C4-2B (cell line): Measurements from ENCODE around the gene RPTOR.

Experiments
- ZFX ChIP-seq: fragments of 450-650 bp; IDR thresholded peaks from 2 replicates; pipeline ENCODE4 v1.6.1; 2017
- TF ChIP-seq, protein P1 (sequence below): fragments of 450-650 bp; conservative IDR thresholded peaks from 2 replicates; pipeline ENCODE4 v1.5.1; 2017; ENCODE audit warnings: mild to moderate bottlenecking

DNA sequence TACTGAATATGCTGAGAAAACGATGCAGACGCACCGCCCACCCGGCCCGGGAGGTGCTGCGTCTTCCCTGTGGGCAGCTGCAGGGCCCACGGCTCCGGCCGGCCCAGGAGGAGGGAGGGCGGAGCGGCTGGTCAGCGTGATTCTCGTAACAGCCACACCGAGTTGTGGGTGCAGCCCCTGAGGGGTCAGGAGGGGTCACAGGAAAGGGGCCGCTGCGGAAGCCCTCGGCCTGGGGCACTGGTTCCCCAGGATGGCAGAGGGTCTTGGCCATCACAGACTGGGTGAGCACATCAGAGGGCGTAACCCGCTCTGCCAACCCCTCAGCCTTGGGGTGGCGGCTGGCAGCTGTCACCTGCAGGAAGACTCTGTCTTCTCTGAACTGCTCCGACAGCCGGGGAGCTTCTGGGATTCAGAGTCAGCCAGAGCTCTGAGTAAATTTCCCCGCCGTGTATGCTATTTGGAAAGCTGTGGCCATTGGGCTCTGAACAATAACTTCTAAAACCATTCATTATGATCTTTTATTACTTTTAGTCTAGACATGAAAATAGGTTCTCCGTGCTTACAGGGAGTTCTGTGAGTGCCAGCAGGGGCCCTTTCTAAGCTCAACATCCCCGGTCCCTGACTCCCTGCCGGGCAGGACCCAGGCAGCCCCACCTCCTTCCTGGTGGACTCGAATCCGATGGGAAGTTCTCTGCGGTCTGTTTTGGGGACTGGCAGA lies 359.6 kb downstream of the RPTOR start:
- TF ChIP-seq, protein P1, sequence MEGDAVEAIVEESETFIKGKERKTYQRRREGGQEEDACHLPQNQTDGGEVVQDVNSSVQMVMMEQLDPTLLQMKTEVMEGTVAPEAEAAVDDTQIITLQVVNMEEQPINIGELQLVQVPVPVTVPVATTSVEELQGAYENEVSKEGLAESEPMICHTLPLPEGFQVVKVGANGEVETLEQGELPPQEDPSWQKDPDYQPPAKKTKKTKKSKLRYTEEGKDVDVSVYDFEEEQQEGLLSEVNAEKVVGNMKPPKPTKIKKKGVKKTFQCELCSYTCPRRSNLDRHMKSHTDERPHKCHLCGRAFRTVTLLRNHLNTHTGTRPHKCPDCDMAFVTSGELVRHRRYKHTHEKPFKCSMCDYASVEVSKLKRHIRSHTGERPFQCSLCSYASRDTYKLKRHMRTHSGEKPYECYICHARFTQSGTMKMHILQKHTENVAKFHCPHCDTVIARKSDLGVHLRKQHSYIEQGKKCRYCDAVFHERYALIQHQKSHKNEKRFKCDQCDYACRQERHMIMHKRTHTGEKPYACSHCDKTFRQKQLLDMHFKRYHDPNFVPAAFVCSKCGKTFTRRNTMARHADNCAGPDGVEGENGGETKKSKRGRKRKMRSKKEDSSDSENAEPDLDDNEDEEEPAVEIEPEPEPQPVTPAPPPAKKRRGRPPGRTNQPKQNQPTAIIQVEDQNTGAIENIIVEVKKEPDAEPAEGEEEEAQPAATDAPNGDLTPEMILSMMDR = no peak
- no peak for TF ChIP-seq ZFX
